A549 (cell line): ENCODE measurements around the gene FANCG.

Experiments used
- BHLHE40 ChIP-seq: IDR thresholded peaks from 2 replicates; pipeline ENCODE4 v1.6.1; 2012; ENCODE audit warnings: low read depth, low read length, inconsistent platforms
- CBX2 ChIP-seq: fragments of 200-600 bp; sonication (generic); IDR thresholded peaks from 2 replicates; pipeline ENCODE4 v1.6.1; 2016; ENCODE audit warnings: low read depth, mild to moderate bottlenecking, borderline replicate concordance
- CHD2 ChIP-seq: fragments of 150-350 bp; IDR thresholded peaks from 2 replicates; pipeline ENCODE4 v1.6.1; 2014; ENCODE audit warnings: low read length; ENCODE audit not compliant: partially characterized antibody
- CTCF ChIP-seq: fragments of >200 bp; sonication (Bioruptor Twin); formaldehyde crosslinking; IDR thresholded peaks from 3 replicates; pipeline ENCODE4 v1.5.1; 2016
- EHF ChIP-seq: fragments of 250-450 bp; sonication (Bioruptor Pico); IDR thresholded peaks from 2 replicates; pipeline ENCODE4 v1.5.0; 2020; ENCODE audit warnings: mild to moderate bottlenecking
- ELK1 ChIP-seq: fragments of 150-350 bp; IDR thresholded peaks from 2 replicates; pipeline ENCODE4 v1.6.1; 2014; ENCODE audit warnings: low read depth, mild to moderate bottlenecking, low read length
- EP300 ChIP-seq, 2 experiments: fragments of >200 bp; sonication (Bioruptor Twin); formaldehyde crosslinking; IDR thresholded peaks; 2 replicates in 1 of 2; 3 replicates in 1 of 2; pipeline ENCODE4 v1.6.1; 2016 to 2017
- ESRRA ChIP-seq: fragments of 150-350 bp; IDR thresholded peaks from 2 replicates; pipeline ENCODE4 v1.6.1; 2014; ENCODE audit warnings: mild to moderate bottlenecking, low read length, borderline replicate concordance
- JUNB ChIP-seq: fragments of >200 bp; sonication (Bioruptor Twin); formaldehyde crosslinking; IDR thresholded peaks from 2 replicates; pipeline ENCODE4 v1.6.1; 2016
- NPAS2 ChIP-seq: fragments of 250-450 bp; sonication (Bioruptor Pico); IDR thresholded peaks from 2 replicates; pipeline ENCODE4 v1.8.0; 2022; ENCODE audit warnings: mild to moderate bottlenecking, moderate library complexity, borderline replicate concordance
- PBX3 ChIP-seq: IDR thresholded peaks from 2 replicates; pipeline ENCODE4 v1.6.1; 2012
- POLR2A ChIP-seq: IDR thresholded peaks from 2 replicates; pipeline ENCODE4 v1.6.1; 2012; ENCODE audit warnings: mild to moderate bottlenecking, low read length
- RAD21 ChIP-seq, 2 experiments: fragments of >200 bp in 1 of 2; sonication (Bioruptor Twin) in 1 of 2; formaldehyde crosslinking in 1 of 2; IDR thresholded peaks in 1 of 2; conservative IDR thresholded peaks in 1 of 2; 2 replicates in 1 of 2; 3 replicates in 1 of 2; pipeline ENCODE4 v1.6.1; 2012 to 2018; ENCODE audit warnings: inconsistent platforms in 1 of 2
- USF2 ChIP-seq: fragments of 450-650 bp; IDR thresholded peaks from 2 replicates; pipeline ENCODE4 v1.6.1; 2014; ENCODE audit warnings: antibody characterized with exemption

GRCh38 chr9:35074791-35075190 is 5.0 kb downstream of the FANCG start:
- TF ChIP-seq CBX2 (no peak), CHD2 (no peak), CTCF (no peak), PBX3 (no peak), POLR2A (no peak), EHF (CRISPR knock-in tag) (no peak), NPAS2 (no peak), USF2 (no peak), BHLHE40 (no peak), ELK1 (no peak), RAD21 (conservative IDR thresholded peaks at IDR 0.05 in 1 of 2, IDR thresholded peaks at IDR 0.05 in 1 of 2) (no peak), ESRRA (no peak), EP300 (IDR thresholded peaks at IDR 0.05) (no peak), JUNB (no peak)
